ENCODE measurements around the gene RFC2.

DNA sequence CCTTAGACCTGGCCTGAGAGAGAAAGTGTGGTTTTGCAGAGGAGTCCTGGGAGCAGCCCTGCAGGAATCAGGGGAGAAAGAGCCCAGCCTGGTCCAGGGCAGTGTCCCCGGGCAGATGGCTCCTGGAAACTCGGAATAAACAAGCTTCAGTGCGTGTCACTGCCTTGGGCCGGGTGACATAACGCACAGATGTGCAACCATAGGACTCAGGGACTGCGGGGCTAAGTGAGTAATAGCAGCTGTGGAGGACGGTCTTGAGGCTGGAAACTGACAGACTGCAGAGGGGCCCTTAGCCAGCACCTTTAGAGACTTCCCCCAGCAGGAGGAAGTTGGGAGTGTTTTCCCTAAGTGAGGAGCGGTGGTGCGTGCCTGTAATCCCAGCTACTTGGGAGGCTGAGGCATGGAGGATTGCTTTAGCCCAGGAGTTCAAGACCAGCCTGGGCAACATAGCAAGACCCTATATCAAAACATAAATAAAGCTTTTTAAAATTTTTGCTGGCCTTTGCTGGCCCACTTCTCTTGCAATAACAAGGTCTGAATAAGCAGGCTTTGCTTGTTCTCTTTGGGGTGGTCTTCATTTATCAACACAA is 29.8 kb upstream of the RFC2 start:
- TF ChIP-seq, protein P1, sequence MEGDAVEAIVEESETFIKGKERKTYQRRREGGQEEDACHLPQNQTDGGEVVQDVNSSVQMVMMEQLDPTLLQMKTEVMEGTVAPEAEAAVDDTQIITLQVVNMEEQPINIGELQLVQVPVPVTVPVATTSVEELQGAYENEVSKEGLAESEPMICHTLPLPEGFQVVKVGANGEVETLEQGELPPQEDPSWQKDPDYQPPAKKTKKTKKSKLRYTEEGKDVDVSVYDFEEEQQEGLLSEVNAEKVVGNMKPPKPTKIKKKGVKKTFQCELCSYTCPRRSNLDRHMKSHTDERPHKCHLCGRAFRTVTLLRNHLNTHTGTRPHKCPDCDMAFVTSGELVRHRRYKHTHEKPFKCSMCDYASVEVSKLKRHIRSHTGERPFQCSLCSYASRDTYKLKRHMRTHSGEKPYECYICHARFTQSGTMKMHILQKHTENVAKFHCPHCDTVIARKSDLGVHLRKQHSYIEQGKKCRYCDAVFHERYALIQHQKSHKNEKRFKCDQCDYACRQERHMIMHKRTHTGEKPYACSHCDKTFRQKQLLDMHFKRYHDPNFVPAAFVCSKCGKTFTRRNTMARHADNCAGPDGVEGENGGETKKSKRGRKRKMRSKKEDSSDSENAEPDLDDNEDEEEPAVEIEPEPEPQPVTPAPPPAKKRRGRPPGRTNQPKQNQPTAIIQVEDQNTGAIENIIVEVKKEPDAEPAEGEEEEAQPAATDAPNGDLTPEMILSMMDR (conservative IDR thresholded peaks at IDR 0.05; ENCODE audit: low read length): no peak
- TF ChIP-seq EZH2phosphoT487 (IDR thresholded peaks at IDR 0.05; ENCODE audit: borderline replicate concordance, low read depth, low read length): no peak

All from OCI-LY7 (cell line).